Measurements from ENCODE around the gene ACADL.

GRCh38 chr2:210170196-210170445, 55.1 kb downstream of the ACADL start:
- TF ChIP-seq CTCF (IDR thresholded peaks at IDR 0.05) = no peak
- no peak for TF ChIP-seq POLR2A (IDR thresholded peaks at IDR 0.05)
